SK-N-MC (cell line): ENCODE data around the gene TRA2B.

Experiments used
- EZH2 ChIP-seq: fragments of 200-600 bp; sonication (generic); IDR thresholded peaks from one replicate; pipeline ENCODE4 v1.6.1; 2017; ENCODE audit warnings: antibody characterized with exemption
- FOXP2 ChIP-seq: optimal IDR thresholded peaks from 2 replicates; pipeline ENCODE3; 2011; ENCODE audit warnings: mild to moderate bottlenecking, moderate library complexity; ENCODE audit not compliant: insufficient read depth; ENCODE audit errors: extremely low read length, control extremely low read depth
- POLR2AphosphoS5 ChIP-seq: IDR thresholded peaks from 2 replicates; pipeline ENCODE4 v1.6.1; 2012; ENCODE audit warnings: mild to moderate bottlenecking, low read depth, low read length, borderline replicate concordance

DNA sequence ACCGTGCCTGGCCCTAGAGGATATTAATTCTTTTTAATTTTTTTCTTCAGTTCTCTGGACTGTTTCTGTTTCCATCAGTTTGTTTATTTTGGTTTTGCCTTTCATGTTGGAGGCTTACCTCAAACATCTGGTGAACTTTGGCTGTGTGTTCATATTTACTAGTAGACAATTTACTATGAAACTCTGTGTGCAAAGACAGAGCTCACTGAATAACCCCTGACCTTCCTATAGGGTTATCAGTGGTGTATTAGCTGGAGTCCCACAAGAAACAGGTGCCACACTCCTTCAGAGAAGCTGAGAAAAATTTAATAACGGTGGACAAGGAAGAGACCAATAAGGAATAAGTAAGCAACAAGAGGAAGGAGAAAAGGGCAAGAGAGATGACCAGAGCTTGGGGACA is 28.8 kb upstream of the TRA2B start:
- no peak for TF ChIP-seq EZH2
- no peak for TF ChIP-seq POLR2AphosphoS5
- TF ChIP-seq FOXP2: no peak
